ENCODE results near the gene PLVAP.
A peak's percentile ranks its signal among the peaks of the same experiment; 100 is the strongest.

Gene PLVAP

DNA sequence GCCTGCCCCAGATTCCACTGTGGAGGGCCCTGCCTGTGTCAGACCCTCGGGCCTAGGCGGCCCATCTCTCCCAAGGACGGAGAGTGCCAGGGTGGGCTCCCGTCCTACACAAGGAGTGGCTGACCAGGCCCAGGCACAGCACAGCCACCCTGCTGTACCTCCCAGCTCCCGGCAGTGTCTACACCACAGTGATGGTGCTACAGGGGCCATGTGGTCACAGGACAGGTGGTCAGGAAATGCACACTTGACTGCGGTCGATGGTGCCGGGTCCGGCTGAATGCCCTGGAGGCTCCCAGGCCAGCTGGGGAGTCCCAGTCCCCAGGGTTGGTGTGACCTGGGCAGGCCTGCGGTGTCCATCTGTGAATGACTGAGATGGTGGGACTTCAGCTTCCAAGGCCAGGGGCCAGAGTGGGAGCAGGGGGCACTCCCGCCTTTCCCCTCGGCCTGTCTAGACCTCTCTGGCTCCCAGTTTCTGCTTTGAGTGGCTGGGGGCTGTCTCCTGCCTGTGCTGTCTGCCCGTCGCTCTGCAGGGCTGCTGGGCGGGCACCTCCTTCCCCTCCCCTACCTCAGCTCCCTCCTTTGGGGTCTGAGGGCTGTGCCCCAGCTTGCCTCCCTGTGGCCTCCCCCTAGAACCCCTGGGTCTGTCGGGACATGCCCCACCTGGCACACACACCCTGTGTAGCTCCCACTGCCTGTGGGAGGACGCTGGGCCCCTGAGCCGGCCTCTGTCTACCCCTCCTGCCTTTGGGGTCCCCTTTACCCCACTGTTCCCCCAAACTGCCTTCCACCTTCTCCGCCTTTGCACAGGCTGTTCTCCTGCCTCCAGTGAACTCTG is 55.3 kb downstream of the PLVAP start:
- no peak for DNase-seq (ENCODE audit: low spot score)

DNA sequence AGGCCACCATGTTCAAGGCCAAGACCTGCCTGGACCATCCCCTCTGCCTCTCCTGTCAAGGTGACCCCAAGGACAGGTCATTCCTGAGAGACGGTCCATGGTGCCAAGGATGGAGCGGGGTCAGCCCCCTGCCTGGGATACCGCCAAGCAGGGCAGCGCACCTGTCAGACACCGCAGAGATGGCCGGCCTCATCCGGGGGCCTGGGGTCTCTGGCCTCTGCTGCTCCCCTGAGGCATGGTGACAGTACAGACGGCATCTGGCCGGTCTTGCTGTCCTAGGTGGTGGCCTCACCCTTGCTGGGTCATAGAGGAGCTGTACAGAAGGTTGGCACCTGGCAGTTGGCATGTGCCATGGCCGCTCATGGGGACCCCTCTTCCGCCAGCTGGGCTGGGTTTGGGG is 56.7 kb downstream of the PLVAP start:
- no peak for DNase-seq (ENCODE audit: low spot score)

DNA sequence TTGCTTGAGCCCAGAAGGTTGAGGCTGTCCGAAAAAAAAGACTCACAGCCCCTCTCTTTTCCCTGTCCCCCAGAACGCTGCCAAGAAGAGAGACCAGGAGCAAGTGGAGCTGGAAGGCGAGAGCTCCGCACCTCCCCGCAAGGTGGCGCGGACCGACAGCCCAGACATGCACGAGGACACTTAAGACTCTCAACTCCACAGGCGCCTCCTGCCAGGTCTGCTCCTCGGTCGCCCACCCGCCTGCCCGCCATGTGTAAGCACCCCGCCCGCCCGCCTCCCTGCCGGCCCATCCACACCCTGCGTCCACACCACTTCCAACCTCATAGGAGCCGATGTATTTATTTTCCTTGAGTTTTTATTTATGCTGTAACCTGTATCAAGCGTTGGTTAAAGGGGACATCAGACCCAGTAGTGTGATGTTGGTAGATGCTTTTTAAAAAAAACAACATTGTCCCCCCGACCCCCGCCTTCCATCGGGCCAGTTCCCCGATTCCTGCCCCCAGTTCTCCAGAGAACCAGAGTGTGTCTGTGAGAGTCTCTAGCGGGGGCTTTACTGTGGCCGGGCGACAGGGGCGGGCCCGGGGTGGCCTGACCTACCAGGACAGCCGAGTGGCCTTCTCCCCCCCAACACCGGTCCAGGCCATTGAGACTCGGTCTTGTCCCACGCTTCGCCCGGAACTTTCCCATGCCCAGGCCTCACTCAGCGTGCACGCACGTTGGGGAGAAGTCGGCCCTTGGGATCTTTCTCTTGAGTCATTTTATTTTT is 57.5 kb downstream of the PLVAP start:
- DNase-seq (ENCODE audit: low spot score): no peak

DNA sequence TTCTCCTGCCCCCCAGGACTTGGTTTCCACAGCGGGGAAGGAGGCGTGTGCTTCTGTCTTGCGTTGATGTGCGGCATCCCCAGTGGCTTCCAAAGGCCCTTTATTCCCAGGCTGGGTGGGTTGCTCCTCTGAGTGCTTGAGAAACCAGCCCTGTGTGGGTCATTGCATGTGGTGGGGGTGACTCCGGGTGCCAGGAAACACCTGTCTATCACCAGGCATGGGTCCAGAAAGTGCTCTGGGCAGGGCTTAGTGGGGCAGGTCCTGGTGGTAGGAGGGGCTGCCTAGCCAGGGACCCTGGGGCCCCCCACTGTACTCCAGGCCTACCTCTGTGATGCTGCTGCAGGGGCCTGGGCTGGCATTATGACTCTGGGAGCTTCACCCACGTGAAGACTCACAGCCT is 58.2 kb downstream of the PLVAP start:
- DNase-seq (ENCODE audit: low spot score): no peak

DNA sequence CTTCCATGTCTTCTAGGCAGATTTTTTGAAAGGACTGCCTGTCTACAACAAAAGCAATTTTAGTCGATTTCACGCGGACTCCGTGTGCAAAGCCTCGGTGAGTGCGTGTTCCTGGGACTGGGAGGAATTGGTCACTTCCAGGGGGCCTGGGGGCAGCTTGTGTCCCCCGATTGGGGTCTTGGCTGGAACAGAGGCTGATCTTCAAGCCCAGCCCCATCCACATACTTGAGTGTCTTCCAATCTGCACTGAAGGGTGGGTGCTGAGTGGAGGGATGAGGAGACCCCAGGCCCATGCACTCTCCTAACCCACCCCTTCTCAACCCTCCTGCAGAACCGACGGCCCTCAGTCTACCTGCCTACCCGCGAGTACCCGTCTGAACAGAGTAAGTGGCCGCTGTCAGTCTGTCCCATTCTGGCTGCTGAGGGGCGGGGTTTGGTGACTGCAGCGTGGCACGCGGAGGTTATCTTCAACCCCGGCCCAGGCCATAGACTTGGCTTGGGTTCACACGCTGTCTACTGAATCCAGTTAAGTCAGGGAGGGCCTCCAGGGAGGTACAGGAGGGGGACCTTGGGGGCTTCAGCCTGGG is 63.0 kb downstream of the PLVAP start:
- DNase-seq (ENCODE audit: low spot score): no peak

DNA sequence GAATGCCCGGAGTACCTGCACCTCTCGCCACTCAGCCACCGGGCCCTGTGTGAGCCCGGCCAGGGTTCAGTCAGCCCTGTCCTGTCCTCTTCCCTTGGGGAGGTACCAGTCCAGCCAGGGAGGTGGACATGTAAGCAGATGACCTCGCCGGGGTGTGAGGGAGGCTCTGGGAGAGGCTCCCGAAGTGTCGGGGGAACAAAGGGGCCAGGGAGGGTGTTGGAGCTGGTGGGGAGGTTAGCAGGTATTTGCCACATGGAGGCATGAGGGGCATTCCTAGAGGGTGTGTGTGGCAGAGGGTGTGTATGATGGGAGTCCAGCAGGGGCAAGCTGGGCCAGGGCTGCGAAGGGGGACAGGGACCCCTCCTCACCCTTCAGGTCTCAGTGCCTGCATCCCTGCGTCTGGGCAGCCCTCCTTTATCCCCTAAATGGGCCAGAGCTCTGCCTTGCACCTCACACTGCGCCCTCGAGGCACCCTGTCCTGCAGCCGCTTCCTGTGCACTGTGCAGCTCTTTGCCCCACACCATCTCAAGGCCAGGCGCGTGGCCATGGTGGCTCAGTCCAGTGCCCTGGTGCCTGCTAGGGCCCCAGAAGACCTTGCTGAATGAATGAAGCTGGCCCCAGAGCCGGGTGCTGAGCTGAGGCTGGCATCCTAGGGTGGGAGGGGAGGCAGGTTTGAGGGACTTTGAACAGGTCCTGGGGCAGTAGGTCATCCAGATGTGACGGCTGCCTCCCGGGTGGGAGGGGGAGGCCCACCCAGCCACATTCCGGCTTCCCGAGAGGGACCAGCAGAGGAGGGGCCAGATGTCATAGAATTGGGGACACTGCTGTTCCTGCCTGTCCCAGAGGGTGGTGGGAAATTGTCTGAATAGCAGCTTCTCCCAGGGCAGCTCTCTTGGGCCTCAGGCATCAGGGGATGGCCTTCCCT is 64.7 kb downstream of the PLVAP start:
- DNase-seq (ENCODE audit: low spot score): no peak

DNA sequence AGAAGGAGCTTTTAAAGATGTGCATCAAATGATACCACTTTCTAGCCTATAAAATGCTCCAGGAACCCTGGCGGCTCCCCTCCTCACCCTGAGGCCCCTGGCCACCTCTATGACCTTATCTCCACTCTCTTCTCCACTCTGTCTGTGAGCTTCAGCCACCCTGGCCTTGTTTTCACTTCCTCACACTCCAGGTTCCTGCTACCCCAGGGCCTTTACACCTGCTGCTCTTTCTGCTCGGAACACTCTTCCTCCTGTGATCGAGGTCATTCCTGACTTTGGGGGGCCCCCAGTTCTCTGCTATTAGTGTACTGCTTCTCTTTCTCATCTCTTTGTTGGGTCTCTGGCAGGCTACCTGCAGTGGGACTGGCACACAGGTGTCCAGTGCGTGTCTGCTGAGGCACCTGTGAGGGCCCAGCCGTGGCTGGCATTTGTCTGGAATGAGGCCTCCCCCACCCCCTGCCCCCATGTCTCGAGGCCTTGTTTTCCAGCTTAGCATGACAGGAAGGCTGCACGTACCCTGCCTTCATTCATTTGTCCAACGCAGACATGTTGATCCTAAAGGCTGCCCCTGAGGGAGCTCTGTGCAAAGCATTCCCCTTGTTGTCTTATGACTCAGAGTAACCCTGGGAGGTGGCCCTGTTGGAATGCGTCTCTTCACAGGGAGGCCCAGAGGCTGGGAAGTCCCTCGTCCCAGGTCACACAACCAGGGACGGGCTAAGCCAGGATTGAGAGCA is 65.5 kb downstream of the PLVAP start:
- peak; percentile 59 for DNase-seq (ENCODE audit: low spot score)

DNA sequence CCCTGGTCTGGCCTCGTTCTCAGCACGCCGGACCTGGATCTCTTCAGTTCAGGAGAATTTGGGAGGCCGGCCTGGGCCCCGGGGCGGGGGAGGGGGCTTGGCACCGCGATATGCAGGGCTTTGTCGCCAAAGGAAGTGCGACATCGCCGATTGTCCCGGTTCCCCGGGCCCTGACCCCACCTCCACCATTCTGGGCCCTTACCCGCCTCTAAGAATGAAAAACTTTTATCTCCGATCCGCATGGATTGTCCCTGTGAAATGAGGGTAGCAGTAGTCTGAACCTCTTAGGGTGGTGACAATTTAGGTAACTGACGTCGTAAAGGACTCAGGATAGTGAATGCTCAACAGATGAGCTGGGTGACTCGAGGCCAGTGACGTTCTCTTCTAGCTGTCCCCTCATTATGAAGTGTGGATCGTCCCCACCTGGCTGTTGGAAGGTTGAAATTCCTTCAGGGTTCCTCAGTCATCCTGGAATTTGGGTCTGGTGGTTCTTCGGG is 67.1 kb downstream of the PLVAP start:
- no peak for DNase-seq (ENCODE audit: low spot score)

DNA sequence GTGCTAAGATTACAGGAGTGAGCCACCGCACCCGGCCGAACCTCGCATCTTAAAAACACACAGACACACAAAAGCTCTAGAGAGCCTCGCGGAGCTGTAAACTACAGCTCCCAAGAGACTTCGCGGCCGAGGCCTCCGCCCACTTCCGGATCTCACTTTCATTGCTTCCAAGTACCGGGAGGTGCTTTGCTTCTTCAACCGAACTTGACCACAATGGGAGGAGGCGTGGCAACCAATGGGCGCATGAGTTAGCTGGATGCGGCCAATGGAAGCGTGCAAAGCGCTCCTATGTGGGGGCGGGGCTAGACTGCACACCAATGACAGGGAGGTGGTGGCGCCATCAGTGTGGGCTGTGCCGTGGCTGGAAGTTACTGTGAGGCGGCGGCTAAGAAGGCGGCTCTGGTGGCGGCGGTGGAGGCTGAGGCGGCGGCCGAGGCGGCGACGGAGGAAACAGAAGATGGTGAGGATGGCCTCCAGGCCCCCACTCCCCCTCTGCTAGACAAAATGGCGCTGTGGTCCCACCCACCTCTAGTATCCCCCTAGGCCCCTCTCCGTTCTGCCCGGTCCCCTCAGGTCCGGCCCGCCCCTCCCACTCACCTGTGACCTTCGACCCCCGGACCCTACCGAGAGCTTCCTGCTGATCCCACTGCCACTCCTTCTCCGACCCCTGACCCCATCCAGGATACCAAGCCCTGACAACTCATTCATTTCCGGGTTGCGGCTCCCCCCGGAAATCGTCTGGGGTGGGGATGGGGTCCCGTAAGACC is 67.8 kb downstream of the PLVAP start, which contains the start of gene DDA1:
DDA1 (plus strand) TSS at position 366 of the 767 bp plus-strand sequence; CDS start at position 458, 92 bp downstream.
- peak; percentile 98 for DNase-seq (ENCODE audit: low spot score)

DNA sequence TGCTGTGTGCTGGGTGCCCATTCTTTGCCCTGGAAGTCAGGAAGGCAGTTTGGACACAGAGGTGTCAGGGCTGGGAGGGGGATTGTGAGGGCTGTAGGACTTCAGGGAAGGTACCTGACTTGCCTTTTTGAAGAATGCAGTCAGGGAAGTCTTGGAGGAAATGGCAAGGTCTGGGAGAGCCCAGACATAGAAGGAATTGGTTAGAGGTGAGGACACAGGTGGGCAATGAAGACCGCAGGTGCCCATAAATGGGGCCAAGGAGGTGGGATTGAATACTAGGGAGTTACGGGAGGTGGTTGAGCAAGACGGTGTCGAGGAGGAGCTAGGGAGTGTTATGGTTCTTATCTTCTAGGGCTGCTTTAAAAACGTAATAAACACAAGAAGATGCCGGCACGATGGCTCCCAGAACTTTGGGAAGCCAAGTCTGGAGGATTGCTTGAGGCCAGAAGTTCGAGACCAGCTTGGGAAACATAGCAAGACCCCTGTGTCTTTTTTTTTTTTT is 69.2 kb downstream of the PLVAP start:
- DNase-seq (ENCODE audit: low spot score): no peak

DNA sequence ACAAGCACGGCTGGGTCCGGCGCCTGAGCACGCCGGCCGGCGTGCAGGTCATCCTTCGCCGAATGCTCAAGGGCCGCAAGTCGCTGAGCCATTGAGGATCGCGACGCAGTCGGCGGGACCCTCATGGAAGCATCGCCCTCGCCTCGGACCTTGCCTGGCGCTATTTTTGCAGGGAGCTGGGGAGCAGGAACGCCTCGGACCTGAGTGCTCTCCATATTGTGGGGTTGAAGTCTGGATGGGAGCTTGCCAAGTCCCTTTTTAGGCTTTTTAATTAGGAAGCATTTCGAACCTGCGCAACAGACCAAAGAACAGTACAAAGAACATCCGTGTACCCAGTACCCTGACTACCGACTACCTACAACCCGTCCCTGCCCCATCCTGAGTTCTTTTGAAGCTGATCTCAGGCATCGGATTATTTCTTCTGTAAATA is 70.8 kb downstream of the PLVAP start:
- no peak for DNase-seq (ENCODE audit: low spot score)

DNA sequence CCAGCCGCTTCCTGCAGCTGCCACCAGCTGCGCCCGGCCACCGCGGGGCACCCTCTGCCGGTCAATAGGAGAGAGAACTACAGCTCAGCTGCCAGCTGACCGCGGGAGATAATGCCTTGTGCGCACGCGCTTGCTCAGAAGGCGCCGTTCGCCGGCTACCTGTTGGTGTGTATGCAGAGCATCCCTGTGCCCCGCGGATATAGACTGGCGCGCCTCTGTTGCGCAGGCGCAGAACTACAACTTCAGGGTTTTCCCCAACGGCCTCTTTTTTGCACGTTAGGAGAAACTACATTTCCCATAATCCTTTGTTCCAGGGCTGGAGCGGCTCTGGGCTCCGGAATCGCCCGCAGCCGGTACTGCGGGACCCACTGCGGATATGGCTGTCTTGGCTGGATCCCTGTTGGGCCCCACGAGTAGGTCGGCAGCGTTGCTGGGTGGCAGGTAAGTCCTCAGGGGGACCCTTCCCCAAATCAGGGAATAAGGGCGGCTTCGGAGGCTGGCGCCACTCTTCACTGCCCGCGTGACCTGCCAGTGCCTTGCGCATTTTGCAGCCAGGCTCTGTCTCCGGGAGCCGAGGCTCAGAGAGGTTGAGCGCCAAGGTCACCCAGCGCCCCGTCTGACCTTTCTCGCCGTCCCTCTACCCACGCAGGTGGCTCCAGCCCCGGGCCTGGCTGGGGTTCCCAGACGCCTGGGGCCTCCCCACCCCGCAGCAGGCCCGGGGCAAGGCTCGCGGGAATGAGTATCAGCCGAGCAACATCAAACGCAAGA is 71.4 kb downstream of the PLVAP start, which contains the start of gene MRPL34:
MRPL34 (plus strand) TSS at position 356 of the 768 bp plus-strand sequence; CDS start at position 377, 21 bp downstream.
- peak; percentile 92 for DNase-seq (ENCODE audit: low spot score)

DNA sequence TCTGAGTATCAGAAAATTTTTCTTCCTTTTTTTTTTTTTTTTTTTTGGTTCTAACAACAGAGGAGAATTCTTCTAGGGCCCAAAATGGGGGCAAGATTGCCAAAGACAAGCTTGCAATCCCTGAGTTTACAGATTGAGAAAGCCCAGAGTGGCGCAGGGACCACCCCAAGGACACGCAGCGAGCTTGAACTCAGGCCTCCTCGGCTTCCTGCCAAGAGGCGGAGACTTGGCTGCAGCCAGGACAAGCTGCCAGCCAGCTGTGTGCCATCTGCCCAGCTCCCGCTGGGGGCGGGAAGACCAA is 72.0 kb downstream of the PLVAP start:
- no peak for DNase-seq (ENCODE audit: low spot score)

DNA sequence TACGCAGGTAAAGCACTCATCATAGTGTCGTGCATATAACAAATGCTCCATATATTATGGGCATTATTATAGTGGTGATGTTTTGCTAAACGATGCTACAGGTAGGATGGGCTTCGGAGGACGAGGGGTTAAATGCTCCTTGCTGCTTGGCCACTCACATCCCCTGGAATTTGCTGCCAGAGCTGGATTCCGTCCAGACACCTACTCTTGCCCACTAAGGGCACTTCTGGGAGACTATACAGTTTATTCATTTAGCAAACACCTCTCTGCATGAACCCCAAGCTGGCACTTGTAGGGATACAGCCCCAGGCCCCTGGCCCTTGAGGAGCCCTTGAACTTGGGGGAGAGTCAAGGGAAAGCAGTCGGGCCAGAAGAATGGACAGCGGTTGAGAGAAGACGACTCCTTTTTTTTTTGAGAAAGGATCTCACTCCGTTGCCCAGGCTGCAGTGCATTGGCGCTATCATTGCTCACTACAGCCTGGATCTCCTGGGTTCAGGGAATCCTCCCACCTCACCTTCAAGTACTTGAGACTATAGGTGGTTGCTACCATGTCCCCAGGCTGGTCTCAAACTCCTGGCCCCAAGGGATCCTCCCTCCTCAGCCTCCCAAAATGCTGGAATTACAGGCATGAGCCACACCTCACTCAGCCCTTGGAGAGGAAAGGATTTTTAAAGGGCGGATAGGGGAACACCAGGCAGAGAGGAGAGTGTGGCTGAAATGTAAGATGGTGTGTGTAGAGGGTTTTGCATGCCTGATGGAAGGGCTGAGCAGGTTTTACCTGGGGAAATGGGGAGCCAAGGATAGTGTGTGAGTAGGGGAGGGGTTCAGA is 72.5 kb downstream of the PLVAP start:
- DNase-seq (ENCODE audit: low spot score): no peak

DNA sequence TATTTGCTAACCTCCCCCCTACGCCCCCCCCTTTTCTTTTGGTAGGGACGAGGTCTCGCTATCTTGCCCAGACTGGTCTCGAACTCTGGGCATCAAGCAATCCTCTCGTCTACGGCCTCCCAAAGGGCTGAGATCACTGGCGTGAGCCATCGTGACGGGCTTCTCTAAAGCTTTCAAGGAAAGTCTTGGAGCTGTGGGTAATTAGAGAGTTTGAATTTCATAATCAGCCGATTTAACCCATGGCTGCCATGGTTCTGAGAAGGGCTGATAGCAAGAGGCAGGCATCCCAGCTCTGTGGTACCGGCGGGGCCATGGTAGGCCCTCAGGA is 73.2 kb downstream of the PLVAP start:
- no peak for DNase-seq (ENCODE audit: low spot score)

DNA sequence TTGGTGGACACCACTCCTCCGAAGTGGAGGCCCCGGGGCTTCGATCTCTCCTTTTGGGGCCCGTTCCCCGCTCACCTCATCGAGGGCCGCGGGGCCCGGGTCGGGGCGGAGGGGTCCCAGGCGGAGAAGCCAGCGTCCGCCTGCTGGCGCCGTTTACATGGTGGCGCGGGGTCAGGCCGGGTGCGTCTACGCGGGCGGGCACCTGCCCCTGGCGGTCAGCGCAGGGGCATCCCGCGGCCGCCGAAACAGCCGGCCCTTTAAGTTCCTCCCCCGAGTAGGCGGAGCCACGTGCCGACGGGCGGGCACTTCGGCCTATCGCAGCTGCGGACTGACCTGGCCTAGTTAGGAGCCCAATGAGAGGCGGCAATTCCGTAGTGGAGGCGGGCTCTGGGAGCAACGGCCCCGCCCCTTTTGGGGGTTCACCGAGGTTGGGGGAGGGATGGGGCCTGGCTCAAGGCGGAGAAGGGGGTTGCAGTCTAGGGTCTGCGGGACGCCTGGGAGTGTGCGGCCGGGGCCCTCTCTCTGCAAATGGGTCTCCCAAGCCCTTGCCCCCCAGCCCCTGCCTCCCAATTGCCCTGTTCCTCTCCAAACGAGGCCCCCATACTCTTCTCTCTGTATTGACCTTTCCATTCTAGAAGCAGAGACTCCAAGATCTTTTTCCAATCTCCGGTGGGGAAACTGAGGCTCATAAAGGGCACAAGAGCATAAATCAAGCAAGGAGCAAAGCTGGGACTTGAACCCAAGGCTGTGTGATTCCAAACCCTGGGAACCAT is 73.8 kb downstream of the PLVAP start, which contains the start of gene ABHD8:
ABHD8 (minus strand) TSS at position 259 of the 773 bp plus-strand sequence. CDS start 1,809 bp downstream, outside the sequence.
- DNase-seq (ENCODE audit: low spot score): peak; percentile 98

DNA sequence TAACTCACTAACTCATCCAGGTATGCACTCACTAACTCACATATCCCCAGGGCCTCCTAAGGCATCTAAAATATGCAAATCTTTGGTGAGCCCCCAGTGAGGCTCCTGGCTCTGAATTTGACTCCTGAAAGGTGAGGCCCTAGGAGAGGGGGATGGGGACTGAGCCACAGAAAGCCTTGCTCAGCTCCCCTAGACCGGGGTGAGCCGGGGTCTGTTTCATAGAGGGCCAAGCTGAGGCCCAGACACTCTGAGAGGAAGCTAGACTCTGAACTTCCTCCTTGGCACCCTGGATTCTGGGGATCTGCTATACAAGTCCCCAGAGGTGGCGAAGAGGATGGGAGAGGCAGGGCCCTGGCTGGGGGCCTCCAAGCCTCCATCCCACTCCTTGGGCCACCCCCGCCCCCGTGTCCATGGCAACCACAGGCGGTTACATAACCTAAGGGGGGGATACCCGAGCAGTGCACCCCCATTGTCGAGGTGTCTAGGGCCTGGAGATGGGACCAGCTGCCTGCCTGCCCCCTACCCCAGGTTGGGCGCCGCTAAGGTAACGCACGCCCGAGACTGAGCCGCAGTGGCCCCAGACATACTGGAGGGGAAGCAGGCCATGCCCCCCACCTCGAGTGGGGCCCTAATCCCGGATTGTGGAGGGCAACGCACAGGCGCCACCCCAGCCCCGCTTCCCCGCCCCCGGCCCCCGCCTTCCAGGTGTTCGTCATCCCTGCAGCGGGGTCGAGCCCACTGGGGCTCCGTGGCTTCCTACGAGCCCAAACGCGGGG is 74.6 kb downstream of the PLVAP start:
- no peak for DNase-seq (ENCODE audit: low spot score)

All from AG08395 (cell line).